Endothelial cell (in vitro differentiated cells): ENCODE measurements around the gene GPD2. TPM values are rescaled to one million over a fixed set of nuclear protein-coding genes. Genes with fewer than 3 reads are reported as not detected.

ENCODE experiments used
- DNase-seq: peaks from one replicate; pipeline ENCODE4 v3.0.0; 2021; ENCODE audit warnings: low spot score
- H3K27ac Mint-ChIP-seq: one replicate; pipeline ENCODE4 v1.8.0; 2021; ENCODE audit warnings: mixed read lengths, inconsistent platforms; ENCODE audit not compliant: unreplicated experiment
- H3K27me3 Mint-ChIP-seq: one replicate; pipeline ENCODE4 v1.8.0; 2021; ENCODE audit warnings: mild to moderate bottlenecking, moderate library complexity, mixed read lengths, inconsistent platforms; ENCODE audit not compliant: unreplicated experiment
- H3K36me3 Mint-ChIP-seq: one replicate; pipeline ENCODE4 v1.8.0; 2021; ENCODE audit warnings: mild to moderate bottlenecking, low read depth, mixed read lengths, inconsistent platforms; ENCODE audit not compliant: unreplicated experiment
- H3K4me1 Mint-ChIP-seq: one replicate; pipeline ENCODE4 v1.8.0; 2021; ENCODE audit warnings: mild to moderate bottlenecking, mixed read lengths, inconsistent platforms; ENCODE audit not compliant: unreplicated experiment
- H3K4me3 Mint-ChIP-seq: one replicate; pipeline ENCODE4 v1.8.0; 2021; ENCODE audit warnings: mild to moderate bottlenecking, mixed read lengths, inconsistent platforms; ENCODE audit not compliant: unreplicated experiment
- H3K9me3 Mint-ChIP-seq: one replicate; pipeline ENCODE4 v1.8.0; 2021; ENCODE audit warnings: mixed read lengths, inconsistent platforms; ENCODE audit not compliant: unreplicated experiment
- CTCF ChIP-seq: fragments of 200-600 bp; sonication (generic); IDR thresholded peaks from one replicate; pipeline ENCODE4 v1.5.0; 2021; ENCODE audit warnings: antibody characterized with exemption; ENCODE audit not compliant: unreplicated experiment
- total RNA-seq: library from RNA; stranded (reverse); fragmentation: NEBNext Ultra II Directional; extraction: Animal tissue kit (Norgen Biotek cat#: 25700); gene quantifications from one replicate; pipeline ENCODE4 v1.2.1, GENCODE V29; 2021; ENCODE audit not compliant: unreplicated experiment

Gene GPD2
- total RNA-seq, 1 donor from 2014 or later, result 38.3 TPM

GRCh38 chr2:156598563-156598962 lies 162.4 kb downstream of the GPD2 start:
- Mint-ChIP-seq H3K27me3 (no peaks in the 10 kb centered on the region), H3K36me3 (no peaks in the 10 kb centered on the region), H3K27ac (no peak overlapping the region), H3K4me3 (no peak overlapping the region), H3K4me1 (no peaks in the 10 kb centered on the region), H3K9me3 (no peaks in the 10 kb centered on the region)
- TF ChIP-seq CTCF, result no peak
- no peak for DNase-seq

- Mint-ChIP-seq H3K36me3 (no peaks in the 10 kb centered on the region), H3K27me3 (no peaks in the 10 kb centered on the region), H3K27ac (no peak overlapping the region), H3K9me3 (no peaks in the 10 kb centered on the region), H3K4me1 (no peaks in the 10 kb centered on the region), H3K4me3 (no peak overlapping the region)
- no peak for DNase-seq
- no peak for TF ChIP-seq CTCF
Measured at GRCh38 chr2:156600196-156600595, 164.0 kb downstream of the GPD2 start.

- Mint-ChIP-seq H3K27ac (no peak overlapping the region), H3K4me1 (no peaks in the 10 kb centered on the region), H3K27me3 (no peaks in the 10 kb centered on the region), H3K36me3 (no peaks in the 10 kb centered on the region), H3K4me3 (no peak overlapping the region), H3K9me3 (no peaks in the 10 kb centered on the region)
- no peak for TF ChIP-seq CTCF
- DNase-seq, result no peak
Measured at GRCh38 chr2:156601855-156602551, 165.8 kb downstream of the GPD2 start.

- no peaks in the 10 kb centered on the region for H3K27me3 Mint-ChIP-seq
- no peaks in the 10 kb centered on the region for H3K36me3 Mint-ChIP-seq
Measured at GRCh38 chr2:156602552-156602933, 166.4 kb downstream of the GPD2 start.

More at GRCh38 chr2:156602552-156602933, 166.4 kb downstream of the GPD2 start:
- no peak for DNase-seq
- H3K4me1 Mint-ChIP-seq, result no peaks in the 10 kb centered on the region
- no peak overlapping the region for H3K27ac Mint-ChIP-seq
- H3K9me3 Mint-ChIP-seq, result no peaks in the 10 kb centered on the region
- TF ChIP-seq CTCF, result no peak
- H3K4me3 Mint-ChIP-seq, result no peak overlapping the region
